A204.1 (cell line): ENCODE measurements around the gene NLK.
"Not testable (repeated sequence)": the region's sequence is repeated elsewhere in the genome, so short reads cannot be mapped to it uniquely, and the experiment has no call there.

Source experiments
- FAIRE-seq: peaks from 2 replicates; lab custom pipeline; 2012; peaks lifted over from hg19 to GRCh38; lab: Jason Lieb, UNC

Gene NLK

GRCh38 chr17:28199115-28199514 is 156.6 kb downstream of the NLK start:
- FAIRE-seq = no peak

DNA sequence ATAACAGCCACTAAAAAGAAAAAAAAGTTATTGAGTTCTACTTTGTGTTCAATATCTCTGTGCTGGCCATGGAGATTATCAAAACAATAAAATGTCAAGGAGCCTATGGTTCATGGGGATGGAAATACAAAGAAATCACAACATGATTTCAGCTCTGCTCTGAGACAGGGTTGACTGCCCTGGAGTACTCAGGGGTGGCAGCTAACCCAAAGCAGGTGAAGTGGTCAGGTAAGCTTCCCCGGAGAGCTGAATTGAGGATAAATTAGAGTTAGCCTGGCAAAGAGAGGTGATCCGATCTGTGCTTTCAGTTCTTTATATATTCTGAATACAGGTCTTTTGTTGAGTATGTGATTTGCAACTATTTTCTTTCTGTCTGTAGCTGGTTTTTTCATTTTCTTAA is 157.3 kb downstream of the NLK start:
- FAIRE-seq = no peak

GRCh38 chr17:28201315-28201714 is 158.8 kb downstream of the NLK start:
- FAIRE-seq = no peak

GRCh38 chr17:28204244-28204643 is 161.8 kb downstream of the NLK start:
- no peak for FAIRE-seq

DNA sequence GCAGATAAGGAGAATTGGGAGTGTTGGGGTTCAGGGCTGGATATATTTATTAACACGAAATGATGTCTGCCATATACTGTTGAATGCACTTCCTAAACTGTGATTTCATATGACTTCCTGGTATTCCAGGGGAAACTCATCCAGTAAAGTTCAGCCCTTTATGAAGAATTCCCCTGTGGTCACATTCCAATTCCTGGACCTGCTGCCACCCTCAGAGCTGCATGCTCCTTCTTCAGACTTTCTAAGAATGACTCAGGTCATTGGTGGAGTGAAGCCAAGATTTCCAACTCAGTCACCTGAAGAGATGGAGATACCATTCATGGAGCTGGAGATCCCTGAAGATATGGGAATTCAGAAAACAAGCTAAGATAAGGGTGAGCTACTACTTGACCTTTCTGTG is 162.3 kb downstream of the NLK start:
- FAIRE-seq = no peak

DNA sequence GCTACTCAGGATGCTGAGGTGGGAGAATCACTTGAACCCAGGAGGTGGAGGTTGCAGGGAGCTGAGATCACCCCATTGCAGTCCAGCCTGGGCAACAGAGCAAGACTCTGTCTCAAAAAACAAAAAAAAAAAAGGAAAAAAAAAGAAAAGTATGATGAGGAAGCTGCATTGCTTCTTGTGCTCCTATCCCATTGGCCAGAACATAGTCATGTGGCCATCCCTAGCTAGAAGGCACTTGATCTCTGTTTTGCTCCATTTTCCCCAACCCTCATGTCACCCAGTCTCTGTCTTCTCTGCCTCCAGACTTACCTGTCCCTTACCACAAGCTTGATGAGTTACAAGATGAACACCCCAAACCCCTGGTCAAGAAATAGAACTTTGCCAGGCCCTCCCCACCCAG is 163.8 kb downstream of the NLK start:
- FAIRE-seq = no peak

- no peak for FAIRE-seq
Measured at GRCh38 chr17:28211811-28212210, 169.3 kb downstream of the NLK start.

- FAIRE-seq = not testable (repeated sequence)
Measured at GRCh38 chr17:28213578-28213977, 171.1 kb downstream of the NLK start.

- no peak for FAIRE-seq
Measured at GRCh38 chr17:28216052-28216451, 173.6 kb downstream of the NLK start.

- no peak for FAIRE-seq
Measured at GRCh38 chr17:28216528-28216927, 174.1 kb downstream of the NLK start.

DNA sequence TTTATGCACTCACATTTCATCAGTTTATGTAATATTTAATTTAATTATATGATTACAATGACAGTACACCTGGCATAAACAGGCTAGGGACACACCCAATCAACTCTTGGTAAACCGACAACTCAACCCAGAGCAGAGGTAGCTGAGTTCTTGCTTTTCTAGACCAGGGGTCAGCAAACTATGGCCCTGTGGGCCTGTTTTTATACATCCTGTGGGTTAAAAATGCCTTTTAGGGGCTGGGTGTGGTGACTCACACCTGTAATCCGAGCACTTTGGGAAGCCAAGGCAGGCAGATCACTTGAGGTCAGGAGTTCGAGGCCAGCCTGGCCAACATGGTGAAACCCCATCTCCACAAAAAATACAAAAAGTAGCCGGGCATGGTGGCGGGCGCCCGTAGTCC is 177.3 kb downstream of the NLK start:
- no peak for FAIRE-seq

- FAIRE-seq = no peak
Measured at GRCh38 chr17:28221751-28222414, 179.4 kb downstream of the NLK start.

GRCh38 chr17:28225271-28225670 is 182.8 kb downstream of the NLK start:
- no peak for FAIRE-seq

DNA sequence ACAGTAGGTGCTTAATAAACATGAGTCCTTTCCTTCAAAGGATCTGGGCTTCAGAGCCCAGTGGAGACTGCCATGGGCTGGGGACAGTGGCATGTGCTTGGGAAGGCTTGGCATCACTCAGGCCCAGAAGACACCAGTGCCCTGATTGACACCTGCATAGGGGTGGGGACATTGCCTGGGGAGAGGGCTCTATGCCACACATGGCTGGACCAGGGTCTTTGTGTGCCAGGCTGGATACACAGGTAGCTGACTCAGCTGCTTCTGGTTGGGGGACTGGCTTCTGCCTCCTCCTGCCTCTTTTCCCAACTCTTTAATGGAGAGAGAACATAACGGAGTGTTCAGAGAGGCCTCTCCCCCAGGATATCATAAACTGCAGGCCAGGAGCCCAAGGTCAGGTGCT is 183.4 kb downstream of the NLK start:
- FAIRE-seq = no peak

- FAIRE-seq = no peak
Measured at GRCh38 chr17:28226563-28227315, 184.3 kb downstream of the NLK start.

DNA sequence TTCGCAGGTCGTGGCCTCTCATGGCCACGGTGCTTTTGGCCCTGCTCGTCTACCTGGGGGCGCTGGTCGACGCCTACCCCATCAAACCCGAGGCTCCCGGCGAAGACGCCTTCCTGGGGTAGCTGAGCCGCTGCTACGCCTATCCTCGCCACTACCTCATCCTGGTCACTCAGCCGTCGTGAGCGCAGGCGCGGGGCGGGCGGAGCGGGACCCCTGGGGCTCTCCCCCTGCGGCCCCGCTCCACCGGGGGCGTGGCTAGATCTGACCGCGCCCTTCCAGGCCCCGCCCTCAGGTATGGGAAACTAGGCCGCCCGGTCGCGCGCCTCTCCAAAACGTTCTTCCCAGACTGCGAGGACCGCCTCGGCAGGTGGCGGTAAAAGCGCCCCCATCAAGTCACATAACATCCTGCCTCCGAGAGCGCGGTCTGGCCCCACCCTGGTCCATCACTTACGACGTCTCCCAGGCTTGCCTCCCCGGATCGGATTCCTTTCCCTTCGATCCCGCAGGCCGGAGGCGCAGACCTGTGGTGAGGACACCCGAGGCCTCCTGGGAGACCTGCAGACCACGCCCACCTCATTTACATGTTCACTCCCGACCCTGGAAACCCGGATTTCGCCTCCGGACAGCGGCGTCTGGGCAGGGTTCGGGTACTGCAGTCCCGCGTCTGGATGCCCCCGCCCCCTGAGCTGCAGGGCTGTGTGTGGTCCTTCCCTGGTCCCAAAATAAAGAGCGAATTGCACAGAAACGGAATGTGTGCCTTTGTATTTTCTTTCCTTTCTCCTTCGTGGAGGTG is 185.0 kb downstream of the NLK start:
- no peak for FAIRE-seq

DNA sequence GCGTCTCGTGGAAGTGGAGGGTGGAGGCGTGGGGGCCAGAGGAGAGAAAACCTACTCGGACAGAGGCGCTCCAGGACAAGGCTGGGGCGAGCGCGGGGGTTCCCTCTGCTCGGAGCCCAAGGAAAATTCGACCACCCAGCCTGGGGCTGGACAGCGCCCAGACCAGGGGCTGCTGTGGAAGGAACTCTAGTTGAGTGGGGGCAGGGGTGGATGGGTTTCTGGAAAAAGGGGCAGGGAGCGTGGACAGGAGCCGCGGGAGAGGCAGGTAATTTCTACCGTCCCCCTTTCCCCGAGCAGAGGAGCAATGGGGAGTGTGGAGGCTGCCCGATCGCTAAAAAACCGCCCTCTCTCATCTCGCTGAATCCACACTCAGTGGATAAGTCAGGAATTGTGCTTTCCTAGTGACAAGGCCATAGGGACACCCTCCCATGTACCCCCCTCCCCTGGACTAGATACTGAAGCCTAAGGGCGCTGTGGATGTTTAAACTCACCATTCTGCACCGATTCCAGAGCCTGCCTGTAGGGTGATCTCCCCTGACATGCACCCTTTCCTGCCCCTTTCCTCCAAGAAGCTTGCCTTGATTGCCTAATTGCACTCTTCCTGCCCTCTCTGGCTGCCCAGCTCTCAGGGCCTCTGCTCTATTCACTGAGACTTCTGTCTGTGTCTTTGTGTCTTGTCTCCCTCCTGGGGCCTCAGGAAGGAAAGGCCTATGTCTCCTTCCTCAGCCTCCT is 185.8 kb downstream of the NLK start:
- no peak for FAIRE-seq

DNA sequence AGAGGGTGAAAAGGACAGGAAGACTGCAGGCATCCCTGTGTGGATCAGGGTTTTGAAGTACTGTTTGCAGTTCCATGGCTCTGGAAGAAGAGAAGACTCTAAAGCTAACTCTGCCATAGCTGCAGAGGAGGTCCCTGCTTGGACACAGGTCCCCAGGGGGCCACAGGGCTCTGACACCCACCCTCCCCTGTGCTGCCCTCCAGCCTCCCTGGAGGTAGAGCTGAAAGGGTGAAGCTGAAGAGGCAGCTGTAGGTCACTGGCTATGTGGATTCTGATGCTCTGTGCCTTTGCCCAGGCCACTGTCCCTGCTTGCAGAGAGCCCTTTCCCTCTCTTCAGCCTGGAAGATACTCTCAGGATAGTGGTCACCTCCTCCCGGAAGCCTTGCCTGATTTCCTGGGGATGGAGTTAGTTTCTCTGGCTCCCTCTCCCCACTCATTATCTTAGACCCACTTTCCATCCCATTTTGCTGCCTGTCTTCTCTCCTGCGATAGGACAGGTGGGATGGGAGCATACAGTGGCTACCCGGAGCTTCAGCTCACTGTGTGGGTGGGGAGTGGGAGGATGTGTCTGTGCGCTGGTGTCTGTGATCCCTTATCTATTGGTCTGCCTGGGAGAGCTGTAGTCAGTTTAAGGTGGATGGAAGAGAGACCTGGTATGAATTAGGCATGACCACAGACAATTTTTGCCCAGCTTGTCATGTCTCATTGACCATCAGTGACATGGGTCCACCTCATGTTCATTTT is 186.7 kb downstream of the NLK start:
- no peak for FAIRE-seq

- no peak for FAIRE-seq
Measured at GRCh38 chr17:28230011-28230410, 187.5 kb downstream of the NLK start.

DNA sequence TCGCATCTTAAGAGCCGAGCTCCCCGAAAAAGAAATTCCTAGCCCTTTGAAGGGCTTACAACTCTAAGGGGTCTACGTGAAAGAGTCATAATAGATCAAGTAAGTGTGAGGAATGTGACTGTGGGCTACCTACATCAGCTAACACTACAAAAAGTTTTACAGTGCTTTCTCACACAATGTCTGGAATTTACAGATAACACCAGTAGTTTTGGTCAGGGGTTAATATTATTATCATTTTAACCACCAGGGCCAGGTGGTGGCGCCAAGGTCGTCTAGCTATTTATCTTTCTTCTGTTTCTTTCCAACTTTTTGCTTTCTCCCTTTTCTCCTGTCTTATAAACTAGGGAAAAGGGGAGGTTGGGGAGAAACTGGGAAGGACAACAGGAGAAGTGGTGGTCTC is 188.1 kb downstream of the NLK start:
- FAIRE-seq = not testable (repeated sequence)

GRCh38 chr17:28231624-28232023 is 189.1 kb downstream of the NLK start:
- FAIRE-seq = not testable (repeated sequence)
